Activated T-helper 1 cell treated with Interleukin-2 at 50 U/mL for 16 hours (primary cell): Measurements from ENCODE around the gene ITFG1.
"Not testable (repeated sequence)": the region's sequence is repeated elsewhere in the genome, so short reads cannot be mapped to it uniquely, and the experiment has no call there.

Experiments used
- DNase-seq: peaks from one replicate; pipeline ENCODE4 v3.0.0-alpha.2; 2020; ENCODE audit warnings: low read depth

The ITFG1 gene

GRCh38 chr16:47413041-47413440, 47.8 kb downstream of the ITFG1 start:
- DNase-seq = no peak

GRCh38 chr16:47408491-47408890, 52.4 kb downstream of the ITFG1 start:
- DNase-seq = no peak

- DNase-seq = no peak
Measured at GRCh38 chr16:47395733-47396498, 64.9 kb downstream of the ITFG1 start.

GRCh38 chr16:47392081-47392480, 68.8 kb downstream of the ITFG1 start:
- no peak for DNase-seq

GRCh38 chr16:47388705-47389104, 72.2 kb downstream of the ITFG1 start:
- no peak for DNase-seq

- DNase-seq = no peak
Measured at GRCh38 chr16:47387026-47387734, 73.7 kb downstream of the ITFG1 start.

- no peak for DNase-seq
Measured at GRCh38 chr16:47386201-47386718, 74.6 kb downstream of the ITFG1 start.

- DNase-seq = no peak
Measured at GRCh38 chr16:47382362-47382761, 78.5 kb downstream of the ITFG1 start.

- no peak for DNase-seq
Measured at GRCh38 chr16:47377154-47377553, 83.7 kb downstream of the ITFG1 start.

GRCh38 chr16:47375423-47375822, 85.4 kb downstream of the ITFG1 start:
- DNase-seq = no peak

GRCh38 chr16:47374629-47375028, 86.2 kb downstream of the ITFG1 start:
- DNase-seq = no peak

- no peak for DNase-seq
Measured at GRCh38 chr16:47371271-47372014, 89.4 kb downstream of the ITFG1 start.

GRCh38 chr16:47370536-47370935, 90.3 kb downstream of the ITFG1 start:
- DNase-seq = no peak

- DNase-seq = no peak
Measured at GRCh38 chr16:47366228-47366627, 94.6 kb downstream of the ITFG1 start.

- no peak for DNase-seq
Measured at GRCh38 chr16:47363761-47364160, 97.1 kb downstream of the ITFG1 start.

GRCh38 chr16:47359478-47359877, 101.4 kb downstream of the ITFG1 start:
- no peak for DNase-seq

GRCh38 chr16:47358816-47359215, 102.0 kb downstream of the ITFG1 start:
- DNase-seq = no peak

- DNase-seq = not testable (repeated sequence)
Measured at GRCh38 chr16:47349029-47349428, 111.8 kb downstream of the ITFG1 start.

GRCh38 chr16:47347021-47347696, 113.7 kb downstream of the ITFG1 start:
- not testable (repeated sequence) for DNase-seq

GRCh38 chr16:47342055-47342454, 118.8 kb downstream of the ITFG1 start:
- DNase-seq = no peak

- not testable (repeated sequence) for DNase-seq
Measured at GRCh38 chr16:47330562-47330961, 130.3 kb downstream of the ITFG1 start.

GRCh38 chr16:47324309-47324708, 136.6 kb downstream of the ITFG1 start:
- DNase-seq = not testable (repeated sequence)
